ENCODE results near the gene PHF12.
"Not testable (repeated sequence)": the region's sequence is repeated elsewhere in the genome, so short reads cannot be mapped to it uniquely, and the experiment has no call there.

PHF12 gene

GRCh38 chr17:28899212-28899815, 52.0 kb downstream of the PHF12 start:
- Mint-ChIP-seq H3K27ac (peak overlapping the region; percentile 65), H3K9me3 (no peaks in the 10 kb centered on the region), H3K27me3 (no peaks in the 10 kb centered on the region), H3K4me3 (no peak overlapping the region), H3K36me3 (ENCODE audit: low read depth) (peaks cover 24% of the 10 kb centered on the region), H3K4me1 (ENCODE audit: low read depth) (peaks cover 50% of the 10 kb centered on the region)

GRCh38 chr17:28898527-28898955, 52.8 kb downstream of the PHF12 start:
- Mint-ChIP-seq H3K27ac (no peak overlapping the region), H3K4me3 (no peak overlapping the region), H3K36me3 (ENCODE audit: low read depth) (peaks cover 24% of the 10 kb centered on the region), H3K4me1 (ENCODE audit: low read depth) (peaks cover 58% of the 10 kb centered on the region), H3K9me3 (no peaks in the 10 kb centered on the region), H3K27me3 (no peaks in the 10 kb centered on the region)

GRCh38 chr17:28897769-28898526, 53.4 kb downstream of the PHF12 start:
- peak overlapping the region; percentile 93 for H3K27ac Mint-ChIP-seq
- H3K9me3 Mint-ChIP-seq = no peaks in the 10 kb centered on the region
- peaks cover 24% of the 10 kb centered on the region for H3K36me3 Mint-ChIP-seq (ENCODE audit: low read depth)
- peak overlapping the region; percentile 91 for H3K4me3 Mint-ChIP-seq
- H3K4me1 Mint-ChIP-seq (ENCODE audit: low read depth) = peaks cover 64% of the 10 kb centered on the region
- H3K27me3 Mint-ChIP-seq = no peaks in the 10 kb centered on the region

- peak within 1 kb of the TSS; percentile 93 for H3K27ac Mint-ChIP-seq
- H3K4me1 Mint-ChIP-seq (ENCODE audit: low read depth) = peaks cover 67% of the 10 kb centered on the region
- H3K9me3 Mint-ChIP-seq = no peaks in the 10 kb centered on the region
- H3K4me3 Mint-ChIP-seq = peak within 1 kb of the TSS; percentile 91
- peaks cover 23% of the 10 kb centered on the region for H3K36me3 Mint-ChIP-seq (ENCODE audit: low read depth)
- H3K27me3 Mint-ChIP-seq = no peaks in the 10 kb centered on the region
Observed at GRCh38 chr17:28896884-28897768, 54.2 kb downstream of the PHF12 start, which contains the start of gene FLOT2. FLOT2 (minus strand) TSS chr17:28897733; CDS start chr17:28897574, 159 bp downstream.

GRCh38 chr17:28896491-28896883, 54.8 kb downstream of the PHF12 start:
- H3K27ac Mint-ChIP-seq = peak overlapping the region; percentile 93
- H3K4me3 Mint-ChIP-seq = peak overlapping the region; percentile 91
- H3K9me3 Mint-ChIP-seq = no peaks in the 10 kb centered on the region
- H3K4me1 Mint-ChIP-seq (ENCODE audit: low read depth) = peaks cover 67% of the 10 kb centered on the region
- H3K27me3 Mint-ChIP-seq = no peaks in the 10 kb centered on the region
- H3K36me3 Mint-ChIP-seq (ENCODE audit: low read depth) = peaks cover 25% of the 10 kb centered on the region

GRCh38 chr17:28895794-28896447, 55.4 kb downstream of the PHF12 start:
- H3K27ac Mint-ChIP-seq = peak overlapping the region; percentile 93
- peaks cover 30% of the 10 kb centered on the region for H3K36me3 Mint-ChIP-seq (ENCODE audit: low read depth)
- H3K4me1 Mint-ChIP-seq (ENCODE audit: low read depth) = peaks cover 67% of the 10 kb centered on the region

GRCh38 chr17:28893248-28894183, 57.8 kb downstream of the PHF12 start:
- H3K4me3 Mint-ChIP-seq = peak overlapping the region; percentile 74
- H3K4me1 Mint-ChIP-seq (ENCODE audit: low read depth) = peaks cover 81% of the 10 kb centered on the region
- H3K27ac Mint-ChIP-seq = peak overlapping the region; percentile 100

More at GRCh38 chr17:28895794-28896447, 55.4 kb downstream of the PHF12 start:
- H3K9me3 Mint-ChIP-seq = no peaks in the 10 kb centered on the region
- H3K27me3 Mint-ChIP-seq = no peaks in the 10 kb centered on the region
- peak overlapping the region; percentile 91 for H3K4me3 Mint-ChIP-seq

GRCh38 chr17:28892024-28892423, 59.3 kb downstream of the PHF12 start:
- peaks cover 12% of the 10 kb centered on the region for H3K36me3 Mint-ChIP-seq (ENCODE audit: low read depth)
- H3K27ac Mint-ChIP-seq = peak overlapping the region; percentile 85
- H3K4me1 Mint-ChIP-seq (ENCODE audit: low read depth) = peaks cover 86% of the 10 kb centered on the region
- no peak overlapping the region for H3K4me3 Mint-ChIP-seq
- H3K9me3 Mint-ChIP-seq = no peaks in the 10 kb centered on the region
- no peaks in the 10 kb centered on the region for H3K27me3 Mint-ChIP-seq

More at GRCh38 chr17:28893248-28894183, 57.8 kb downstream of the PHF12 start:
- peaks cover 17% of the 10 kb centered on the region for H3K36me3 Mint-ChIP-seq (ENCODE audit: low read depth)
- not testable (repeated sequence) for H3K9me3 Mint-ChIP-seq, H3K27me3 Mint-ChIP-seq

GRCh38 chr17:28891201-28891600, 60.1 kb downstream of the PHF12 start:
- peak overlapping the region; percentile 85 for H3K27ac Mint-ChIP-seq
- peaks cover 79% of the 10 kb centered on the region for H3K4me1 Mint-ChIP-seq (ENCODE audit: low read depth)
- no peaks in the 10 kb centered on the region for H3K9me3 Mint-ChIP-seq
- H3K27me3 Mint-ChIP-seq = no peaks in the 10 kb centered on the region
- H3K4me3 Mint-ChIP-seq = no peak overlapping the region
- peaks cover 12% of the 10 kb centered on the region for H3K36me3 Mint-ChIP-seq (ENCODE audit: low read depth)

GRCh38 chr17:28889996-28890395, 61.3 kb downstream of the PHF12 start:
- H3K9me3 Mint-ChIP-seq = no peaks in the 10 kb centered on the region

GRCh38 chr17:28888832-28889231, 62.5 kb downstream of the PHF12 start:
- H3K27me3 Mint-ChIP-seq = no peaks in the 10 kb centered on the region
- peak overlapping the region; percentile 31 for H3K27ac Mint-ChIP-seq
- peaks cover 63% of the 10 kb centered on the region for H3K4me1 Mint-ChIP-seq (ENCODE audit: low read depth)
- H3K36me3 Mint-ChIP-seq (ENCODE audit: low read depth) = peaks cover 16% of the 10 kb centered on the region
- H3K9me3 Mint-ChIP-seq = no peaks in the 10 kb centered on the region
- H3K4me3 Mint-ChIP-seq = no peak overlapping the region

More at GRCh38 chr17:28889996-28890395, 61.3 kb downstream of the PHF12 start:
- H3K27me3 Mint-ChIP-seq = no peaks in the 10 kb centered on the region
- peaks cover 68% of the 10 kb centered on the region for H3K4me1 Mint-ChIP-seq (ENCODE audit: low read depth)
- H3K4me3 Mint-ChIP-seq = no peak overlapping the region
- H3K27ac Mint-ChIP-seq = peak overlapping the region; percentile 40
- H3K36me3 Mint-ChIP-seq (ENCODE audit: low read depth) = peaks cover 12% of the 10 kb centered on the region

GRCh38 chr17:28887871-28888471, 63.3 kb downstream of the PHF12 start:
- H3K4me1 Mint-ChIP-seq (ENCODE audit: low read depth) = peaks cover 54% of the 10 kb centered on the region
- no peak overlapping the region for H3K27ac Mint-ChIP-seq
- no peaks in the 10 kb centered on the region for H3K9me3 Mint-ChIP-seq
- peaks cover 16% of the 10 kb centered on the region for H3K36me3 Mint-ChIP-seq (ENCODE audit: low read depth)
- H3K27me3 Mint-ChIP-seq = no peaks in the 10 kb centered on the region
- H3K4me3 Mint-ChIP-seq = no peak overlapping the region

- Mint-ChIP-seq H3K4me3 (no peak overlapping the region), H3K27me3 (no peaks in the 10 kb centered on the region), H3K9me3 (no peaks in the 10 kb centered on the region), H3K27ac (no peak overlapping the region), H3K4me1 (ENCODE audit: low read depth) (peaks cover 36% of the 10 kb centered on the region), H3K36me3 (ENCODE audit: low read depth) (peaks cover 14% of the 10 kb centered on the region)
Observed at GRCh38 chr17:28885951-28886350, 65.4 kb downstream of the PHF12 start.
